ENCODE data around the gene VPS11. TPM values are rescaled to one million over a fixed set of nuclear protein-coding genes. Genes with fewer than 3 reads are reported as not detected.

VPS11 gene
- total RNA-seq, 1 donor from 2014 or later: 36.3 TPM

- DNase-seq (ENCODE audit: low spot score, unreplicated experiment): peak; percentile 33
- H3K4me1 Mint-ChIP-seq (ENCODE audit: low read depth): peaks cover 14% of the 10 kb centered on the region
- peak overlapping the region; percentile 90 for H3K4me3 Mint-ChIP-seq (ENCODE audit: low read depth)
- no peaks in the 10 kb centered on the region for H3K27me3 Mint-ChIP-seq
- no peak for TF ChIP-seq CTCF (IDR thresholded peaks at IDR 0.05; ENCODE audit: unreplicated experiment)
- peak overlapping the region; percentile 97 for H3K27ac Mint-ChIP-seq
- peaks cover 25% of the 10 kb centered on the region for H3K36me3 Mint-ChIP-seq (ENCODE audit: insufficient read depth)
- H3K9me3 Mint-ChIP-seq (ENCODE audit: low read depth): no peaks in the 10 kb centered on the region
These were observed 26.6 kb downstream of the VPS11 start for GRCh38 chr11:119093942-119094815.

GRCh38 chr11:119094816-119095065, 27.1 kb downstream of the VPS11 start:
- peak; percentile 73 for TF ChIP-seq CTCF (IDR thresholded peaks at IDR 0.05; ENCODE audit: unreplicated experiment)
- no peaks in the 10 kb centered on the region for H3K9me3 Mint-ChIP-seq (ENCODE audit: low read depth)
- peaks cover 14% of the 10 kb centered on the region for H3K4me1 Mint-ChIP-seq (ENCODE audit: low read depth)
- H3K36me3 Mint-ChIP-seq (ENCODE audit: insufficient read depth): peaks cover 25% of the 10 kb centered on the region
- peak overlapping the region; percentile 97 for H3K27ac Mint-ChIP-seq
- H3K4me3 Mint-ChIP-seq (ENCODE audit: low read depth): peak overlapping the region; percentile 90
- no peaks in the 10 kb centered on the region for H3K27me3 Mint-ChIP-seq
- no peak for DNase-seq (ENCODE audit: low spot score, unreplicated experiment)

GRCh38 chr11:119095066-119095880, 27.7 kb downstream of the VPS11 start:
- peaks cover 16% of the 10 kb centered on the region for H3K4me1 Mint-ChIP-seq (ENCODE audit: low read depth)

GRCh38 chr11:119099711-119100110, 32.1 kb downstream of the VPS11 start:
- H3K27me3 Mint-ChIP-seq: no peaks in the 10 kb centered on the region

More at GRCh38 chr11:119095066-119095880, 27.7 kb downstream of the VPS11 start:
- H3K4me3 Mint-ChIP-seq (ENCODE audit: low read depth): peak overlapping the region; percentile 90
- H3K36me3 Mint-ChIP-seq (ENCODE audit: insufficient read depth): peaks cover 25% of the 10 kb centered on the region
- no peaks in the 10 kb centered on the region for H3K9me3 Mint-ChIP-seq (ENCODE audit: low read depth)
- no peak for TF ChIP-seq CTCF (IDR thresholded peaks at IDR 0.05; ENCODE audit: unreplicated experiment)
- peak; percentile 98 for DNase-seq (ENCODE audit: low spot score, unreplicated experiment)
- H3K27me3 Mint-ChIP-seq: no peaks in the 10 kb centered on the region
- peak overlapping the region; percentile 97 for H3K27ac Mint-ChIP-seq

More at GRCh38 chr11:119099711-119100110, 32.1 kb downstream of the VPS11 start:
- TF ChIP-seq CTCF (IDR thresholded peaks at IDR 0.05; ENCODE audit: unreplicated experiment): no peak
- peak overlapping the region; percentile 73 for H3K27ac Mint-ChIP-seq
- H3K4me1 Mint-ChIP-seq (ENCODE audit: low read depth): peaks cover 16% of the 10 kb centered on the region
- no peaks in the 10 kb centered on the region for H3K9me3 Mint-ChIP-seq (ENCODE audit: low read depth)
- H3K36me3 Mint-ChIP-seq (ENCODE audit: insufficient read depth): peaks cover 20% of the 10 kb centered on the region
- H3K4me3 Mint-ChIP-seq (ENCODE audit: low read depth): peak overlapping the region; percentile 78
- no peak for DNase-seq (ENCODE audit: low spot score, unreplicated experiment)

Measured in progenitor cell of endocrine pancreas (in vitro differentiated cells).